Liver (tissue), 3 donors: ENCODE results near the gene SATB1.

Experiments used
- CTCF ChIP-seq: fragments of 150-350 bp; IDR thresholded peaks from 2 replicates; pipeline ENCODE4 v1.5.1; 2017; ENCODE audit warnings: improper control_type of control experiment, low read depth, low read length; ENCODE audit not compliant: missing input control
- EGR1 ChIP-seq, 2 donors: IDR thresholded peaks; 2 replicates each; pipeline ENCODE4 v1.6.1; 2016 to 2018; ENCODE audit warnings: antibody characterized with exemption in 2 of 2, low read depth in 2 of 2
- TF ChIP-seq, protein P1 (sequence below): IDR thresholded peaks from 2 replicates; pipeline ENCODE4 v1.6.1; 2016; ENCODE audit warnings: antibody characterized with exemption
- donor health status: healthy.
- donor health status: healthy.

GRCh38 chr3:18376682-18377081 lies 48.5 kb downstream of the SATB1 start:
- TF ChIP-seq, protein P1, sequence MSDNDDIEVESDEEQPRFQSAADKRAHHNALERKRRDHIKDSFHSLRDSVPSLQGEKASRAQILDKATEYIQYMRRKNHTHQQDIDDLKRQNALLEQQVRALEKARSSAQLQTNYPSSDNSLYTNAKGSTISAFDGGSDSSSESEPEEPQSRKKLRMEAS, result no peak
- TF ChIP-seq CTCF, result no peak
- TF ChIP-seq EGR1 (IDR thresholded peaks at IDR 0.05; ENCODE audit: low read depth in 2 of 2), result no peak
